Measurements from ENCODE around the gene KLF5.

KLF5 gene

DNA sequence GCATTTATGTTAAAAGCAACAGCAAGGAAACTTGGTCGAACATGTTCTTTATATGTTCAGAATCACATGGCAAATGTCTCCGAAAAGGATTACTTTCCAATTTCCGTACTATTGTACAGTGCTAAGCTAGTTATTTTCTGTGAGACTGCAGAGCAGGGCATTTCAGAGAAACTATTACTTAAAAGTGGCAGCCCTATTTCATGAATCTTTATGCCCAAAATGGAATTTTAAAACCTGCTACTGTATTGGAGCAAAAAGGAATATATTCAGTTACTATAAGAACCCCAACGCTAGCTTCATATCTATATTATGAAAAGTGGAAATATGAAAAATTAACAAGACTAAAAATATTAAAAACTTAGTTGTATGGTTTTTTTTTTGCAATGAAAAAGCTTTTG, 2.2 kb upstream of the KLF5 start:
- H3K36me3 ChIP-seq (ENCODE audit: insufficient read depth, low read length) = no peaks in the 10 kb centered on the region
- H3K4me3 ChIP-seq = no peak overlapping the region
- TF ChIP-seq EZH2 (IDR thresholded peaks at IDR 0.05) (no peak), FOXP2 (optimal IDR thresholded peaks at IDR 0.05; ENCODE audit: control extremely low read depth, extremely low read length, insufficient read depth) (no peak), POLR2AphosphoS5 (IDR thresholded peaks at IDR 0.05; ENCODE audit: borderline replicate concordance, low read depth, low read length) (no peak)
- DNase-seq (ENCODE audit: low read depth, low spot score) = no peak
- no peak overlapping the region for H3K9ac ChIP-seq (ENCODE audit: insufficient read length)
- H3K9me3 ChIP-seq (ENCODE audit: low read depth, low read length) = no peaks in the 10 kb centered on the region
- no peak overlapping the region for H3K27ac ChIP-seq

- no peaks in the 10 kb centered on the region for H3K9me3 ChIP-seq (ENCODE audit: low read depth, low read length)
- no peak overlapping the region for H3K9ac ChIP-seq (ENCODE audit: insufficient read length)
- H3K4me3 ChIP-seq = no peak overlapping the region
- no peak overlapping the region for H3K27ac ChIP-seq
- TF ChIP-seq FOXP2 (optimal IDR thresholded peaks at IDR 0.05; ENCODE audit: control extremely low read depth, extremely low read length, insufficient read depth) (no peak), POLR2AphosphoS5 (IDR thresholded peaks at IDR 0.05; ENCODE audit: borderline replicate concordance, low read depth, low read length) (no peak), EZH2 (IDR thresholded peaks at IDR 0.05) (no peak)
- H3K36me3 ChIP-seq (ENCODE audit: insufficient read depth, low read length) = no peaks in the 10 kb centered on the region
- no peak for DNase-seq (ENCODE audit: low read depth, low spot score)
Observed at GRCh38 chr13:73057284-73058063, 1.3 kb upstream of the KLF5 start.

- Histone ChIP-seq H3K9me3 (ENCODE audit: low read depth, low read length) (no peaks in the 10 kb centered on the region), H3K4me3 (peak overlapping the region; percentile 81), H3K36me3 (ENCODE audit: insufficient read depth, low read length) (no peaks in the 10 kb centered on the region), H3K27ac (no peak overlapping the region), H3K9ac (ENCODE audit: insufficient read length) (no peak overlapping the region)
- DNase-seq (ENCODE audit: low read depth, low spot score) = no peak
- TF ChIP-seq FOXP2 (optimal IDR thresholded peaks at IDR 0.05; ENCODE audit: control extremely low read depth, extremely low read length, insufficient read depth) (no peak), POLR2AphosphoS5 (IDR thresholded peaks at IDR 0.05; ENCODE audit: borderline replicate concordance, low read depth, low read length) (no peak), EZH2 (IDR thresholded peaks at IDR 0.05) (no peak)
Observed at GRCh38 chr13:73058064-73058313, 816 bp upstream of the KLF5 start.

- no peaks in the 10 kb centered on the region for H3K36me3 ChIP-seq (ENCODE audit: insufficient read depth, low read length)
- TF ChIP-seq POLR2AphosphoS5 (IDR thresholded peaks at IDR 0.05; ENCODE audit: borderline replicate concordance, low read depth, low read length) = no peak
- peak overlapping the region; percentile 52 for H3K9ac ChIP-seq (ENCODE audit: insufficient read length)
- peak overlapping the region; percentile 81 for H3K4me3 ChIP-seq
- H3K27ac ChIP-seq = no peak overlapping the region
- DNase-seq (ENCODE audit: low read depth, low spot score) = no peak
- H3K9me3 ChIP-seq (ENCODE audit: low read depth, low read length) = no peaks in the 10 kb centered on the region
Observed at GRCh38 chr13:73058432-73058735, 421 bp upstream of the KLF5 start.

GRCh38 chr13:73059460-73060250, 850 bp downstream of the KLF5 start:
- no peak for TF ChIP-seq FOXP2 (optimal IDR thresholded peaks at IDR 0.05; ENCODE audit: control extremely low read depth, extremely low read length, insufficient read depth)
- TF ChIP-seq EZH2 (IDR thresholded peaks at IDR 0.05) = no peak
- TF ChIP-seq POLR2AphosphoS5 (IDR thresholded peaks at IDR 0.05; ENCODE audit: borderline replicate concordance, low read depth, low read length) = no peak

DNA sequence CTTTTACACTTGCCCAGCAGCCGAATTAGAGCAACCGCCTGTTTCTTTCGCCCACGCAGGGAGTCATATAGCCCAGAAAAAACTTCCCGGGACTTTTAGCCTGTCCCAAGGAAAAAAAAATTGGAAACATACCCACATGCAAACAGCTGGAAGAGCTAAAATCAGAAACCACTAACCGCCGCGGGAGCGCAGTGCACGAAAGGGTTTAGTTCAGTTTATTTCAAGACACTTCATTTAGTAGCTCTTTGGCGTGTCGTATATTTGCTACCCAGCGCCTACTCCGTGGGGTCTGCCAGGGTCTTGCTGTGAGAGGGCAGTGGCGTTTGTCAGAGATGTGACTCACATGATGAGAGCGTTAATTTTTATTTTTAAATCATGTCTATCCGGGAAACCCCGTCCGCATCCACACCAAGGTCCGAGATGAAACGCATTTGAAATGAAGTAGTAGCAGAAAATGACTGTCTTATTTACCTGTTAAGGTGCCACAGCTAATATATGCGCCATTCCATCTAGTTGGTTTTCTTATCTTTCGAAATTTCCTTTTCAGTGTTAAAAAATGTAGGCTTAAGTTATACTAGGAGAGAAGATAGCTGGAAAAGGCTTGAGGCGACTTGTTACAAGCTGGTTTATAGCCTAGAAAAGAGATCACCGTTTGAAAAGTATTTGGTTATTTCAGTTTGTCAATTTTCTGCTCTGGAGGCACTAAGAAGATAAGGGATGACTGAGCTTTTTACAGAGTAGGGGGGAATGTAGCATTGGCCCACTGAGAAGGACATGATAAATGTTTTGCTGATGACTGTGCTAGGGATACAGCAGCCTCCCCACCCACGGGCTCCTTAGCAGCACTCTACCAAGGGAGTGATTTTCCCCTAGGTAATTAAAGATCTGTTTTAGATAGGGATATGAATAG, 1.7 kb downstream of the KLF5 start:
- Histone ChIP-seq H3K4me3 (peak overlapping the region; percentile 81), H3K9me3 (ENCODE audit: low read depth, low read length) (no peaks in the 10 kb centered on the region), H3K36me3 (ENCODE audit: insufficient read depth, low read length) (no peaks in the 10 kb centered on the region), H3K9ac (ENCODE audit: insufficient read length) (no peak overlapping the region), H3K27ac (no peak overlapping the region)
- no peak for DNase-seq (ENCODE audit: low read depth, low spot score)
- no peak for TF ChIP-seq EZH2 (IDR thresholded peaks at IDR 0.05)
- no peak for TF ChIP-seq POLR2AphosphoS5 (IDR thresholded peaks at IDR 0.05; ENCODE audit: borderline replicate concordance, low read depth, low read length)
- TF ChIP-seq FOXP2 (optimal IDR thresholded peaks at IDR 0.05; ENCODE audit: control extremely low read depth, extremely low read length, insufficient read depth) = no peak

More at GRCh38 chr13:73059460-73060250, 850 bp downstream of the KLF5 start:
- Histone ChIP-seq H3K27ac (no peak overlapping the region), H3K4me3 (peak overlapping the region; percentile 81), H3K36me3 (ENCODE audit: insufficient read depth, low read length) (no peaks in the 10 kb centered on the region), H3K9ac (ENCODE audit: insufficient read length) (no peak overlapping the region), H3K9me3 (ENCODE audit: low read depth, low read length) (no peaks in the 10 kb centered on the region)
- no peak for DNase-seq (ENCODE audit: low read depth, low spot score)

DNA sequence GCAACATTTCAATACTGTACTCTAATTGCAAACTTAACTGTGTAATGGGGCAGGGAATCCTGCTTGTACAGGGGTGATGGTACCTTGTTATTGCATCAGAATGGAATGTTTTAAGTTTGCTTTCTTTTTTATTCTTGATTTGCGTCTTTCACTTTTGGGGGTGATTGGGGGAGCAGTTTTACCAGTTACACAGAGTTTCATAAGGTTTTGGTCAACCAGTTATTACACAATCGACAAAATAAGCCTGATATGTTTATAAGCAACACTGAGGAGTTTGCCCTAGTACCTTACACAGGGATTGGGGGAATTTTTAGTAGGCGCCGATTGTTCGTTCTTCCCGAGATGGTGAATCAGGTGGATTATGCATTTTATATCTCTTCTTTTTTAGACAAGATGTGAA, 2.7 kb downstream of the KLF5 start:
- H3K36me3 ChIP-seq (ENCODE audit: insufficient read depth, low read length) = no peaks in the 10 kb centered on the region
- no peak for TF ChIP-seq POLR2AphosphoS5 (IDR thresholded peaks at IDR 0.05; ENCODE audit: borderline replicate concordance, low read depth, low read length)
- TF ChIP-seq FOXP2 (optimal IDR thresholded peaks at IDR 0.05; ENCODE audit: control extremely low read depth, extremely low read length, insufficient read depth) = no peak
- TF ChIP-seq EZH2 (IDR thresholded peaks at IDR 0.05) = no peak
- H3K9me3 ChIP-seq (ENCODE audit: low read depth, low read length) = no peaks in the 10 kb centered on the region
- no peak for DNase-seq (ENCODE audit: low read depth, low spot score)
- H3K9ac ChIP-seq (ENCODE audit: insufficient read length) = no peak overlapping the region
- H3K27ac ChIP-seq = no peak overlapping the region
- no peak overlapping the region for H3K4me3 ChIP-seq

DNA sequence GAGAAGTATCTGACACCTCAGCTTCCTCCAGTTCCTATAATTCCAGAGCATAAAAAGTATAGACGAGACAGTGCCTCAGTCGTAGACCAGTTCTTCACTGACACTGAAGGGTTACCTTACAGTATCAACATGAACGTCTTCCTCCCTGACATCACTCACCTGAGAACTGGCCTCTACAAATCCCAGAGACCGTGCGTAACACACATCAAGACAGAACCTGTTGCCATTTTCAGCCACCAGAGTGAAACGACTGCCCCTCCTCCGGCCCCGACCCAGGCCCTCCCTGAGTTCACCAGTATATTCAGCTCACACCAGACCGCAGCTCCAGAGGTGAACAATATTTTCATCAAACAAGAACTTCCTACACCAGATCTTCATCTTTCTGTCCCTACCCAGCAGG, 3.1 kb downstream of the KLF5 start:
- DNase-seq (ENCODE audit: low read depth, low spot score) = no peak
- Histone ChIP-seq H3K4me3 (no peak overlapping the region), H3K9ac (ENCODE audit: insufficient read length) (no peak overlapping the region), H3K9me3 (ENCODE audit: low read depth, low read length) (no peaks in the 10 kb centered on the region), H3K36me3 (ENCODE audit: insufficient read depth, low read length) (no peaks in the 10 kb centered on the region), H3K27ac (no peak overlapping the region)
- no peak for TF ChIP-seq FOXP2 (optimal IDR thresholded peaks at IDR 0.05; ENCODE audit: control extremely low read depth, extremely low read length, insufficient read depth)
- no peak for TF ChIP-seq POLR2AphosphoS5 (IDR thresholded peaks at IDR 0.05; ENCODE audit: borderline replicate concordance, low read depth, low read length)
- no peak for TF ChIP-seq EZH2 (IDR thresholded peaks at IDR 0.05)
